Measurements from ENCODE around the gene SIL1. TPM values are rescaled to one million over a fixed set of nuclear protein-coding genes. Genes with fewer than 3 reads are reported as not detected.
"Not testable (repeated sequence)": the region's sequence is repeated elsewhere in the genome, so short reads cannot be mapped to it uniquely, and the experiment has no call there.

Gene SIL1
- total RNA-seq, 1 experiment from 2014 or later: 22.0 TPM

- intact Hi-C loops (cut with micrococcal nuclease; ENCODE audit: unreplicated experiment): no loop called here
These were observed 84.3 kb downstream of the SIL1 start for GRCh38 chr5:139113892-139114291.

DNA sequence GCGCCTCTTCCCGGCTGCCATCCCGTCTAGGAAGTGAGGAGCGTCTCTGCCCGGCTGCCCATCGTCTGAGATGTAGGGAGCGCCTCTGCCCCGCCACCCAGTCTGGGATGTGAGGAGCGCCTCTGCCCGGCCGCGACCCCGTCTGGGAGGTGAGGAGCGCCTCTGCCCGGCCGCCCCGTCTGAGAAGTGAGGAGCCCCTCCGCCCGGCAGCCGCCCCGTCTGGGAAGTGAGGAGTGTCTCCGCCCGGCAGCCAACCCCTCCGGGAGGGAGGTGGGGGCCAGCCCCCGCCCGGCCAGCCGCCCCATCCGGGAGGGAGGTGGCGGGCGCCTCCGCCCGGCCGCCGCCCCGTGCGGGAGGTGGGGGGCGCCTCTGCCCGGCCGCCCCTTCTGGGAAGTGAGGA is 85.8 kb downstream of the SIL1 start:
- POLR2A ChIA-PET (ENCODE audit: low non-redundant PET); H3K27me3 ChIP-seq (replicated peaks; ENCODE audit: insufficient read depth, low read depth, low read length, poor library complexity); H3K9me3 ChIP-seq (ENCODE audit: low read depth, low read length, poor library complexity, severe bottlenecking); BruUV-seq (replicated peaks); DNase-seq (ENCODE audit: low spot score); H3K4me3 ChIP-seq (ENCODE audit: low read depth, low read length, poor library complexity, severe bottlenecking); CTCF ChIA-PET; H3K4me1 ChIP-seq (ENCODE audit: insufficient read depth, low read length, poor library complexity, severe bottlenecking); H3K36me3 ChIP-seq (ENCODE audit: insufficient read depth, low read length, poor library complexity, severe bottlenecking); H3K27ac ChIP-seq (ENCODE audit: low read depth, low read length, poor library complexity, severe bottlenecking); intact Hi-C loops (cut with micrococcal nuclease; ENCODE audit: unreplicated experiment): not testable (repeated sequence)

More at GRCh38 chr5:139113892-139114291, 84.3 kb downstream of the SIL1 start:
- BruUV-seq (replicated peaks): no TSS peak
- H3K27me3 ChIP-seq (replicated peaks; ENCODE audit: insufficient read depth, low read depth, low read length, poor library complexity): no peaks in the 10 kb centered on the region
- no peaks in the 10 kb centered on the region for H3K4me1 ChIP-seq (ENCODE audit: insufficient read depth, low read length, poor library complexity, severe bottlenecking)
- no peaks in the 10 kb centered on the region for H3K36me3 ChIP-seq (ENCODE audit: insufficient read depth, low read length, poor library complexity, severe bottlenecking)
- ChIA-PET POLR2A (ENCODE audit: low non-redundant PET) (no interaction called here), CTCF (no interaction called here)
- H3K9me3 ChIP-seq (ENCODE audit: low read depth, low read length, poor library complexity, severe bottlenecking): no peaks in the 10 kb centered on the region
- no peak overlapping the region for H3K27ac ChIP-seq (ENCODE audit: low read depth, low read length, poor library complexity, severe bottlenecking)
- no peak for DNase-seq (ENCODE audit: low spot score)
- no peak for TF ChIP-seq EZH2 (IDR thresholded peaks at IDR 0.05; ENCODE audit: borderline replicate concordance, low read depth, low read length, poor library complexity, severe bottlenecking)
- no peak for TF ChIP-seq CTCF (conservative IDR thresholded peaks at IDR 0.05; ENCODE audit: low read depth, low read length)
- H3K4me3 ChIP-seq (ENCODE audit: low read depth, low read length, poor library complexity, severe bottlenecking): no peak overlapping the region

GRCh38 chr5:139110526-139111168 is 87.5 kb downstream of the SIL1 start:
- Histone ChIP-seq H3K27me3 (replicated peaks; ENCODE audit: insufficient read depth, low read depth, low read length, poor library complexity) (no peaks in the 10 kb centered on the region), H3K4me1 (ENCODE audit: insufficient read depth, low read length, poor library complexity, severe bottlenecking) (no peaks in the 10 kb centered on the region), H3K36me3 (ENCODE audit: insufficient read depth, low read length, poor library complexity, severe bottlenecking) (no peaks in the 10 kb centered on the region), H3K9me3 (ENCODE audit: low read depth, low read length, poor library complexity, severe bottlenecking) (no peaks in the 10 kb centered on the region), H3K4me3 (ENCODE audit: low read depth, low read length, poor library complexity, severe bottlenecking) (no peak overlapping the region), H3K27ac (ENCODE audit: low read depth, low read length, poor library complexity, severe bottlenecking) (no peak overlapping the region)
- DNase-seq (ENCODE audit: low spot score): no peak
- intact Hi-C loops (cut with micrococcal nuclease; ENCODE audit: unreplicated experiment): no loop called here
- no peak for TF ChIP-seq EZH2 (IDR thresholded peaks at IDR 0.05; ENCODE audit: borderline replicate concordance, low read depth, low read length, poor library complexity, severe bottlenecking)
- TF ChIP-seq CTCF (conservative IDR thresholded peaks at IDR 0.05; ENCODE audit: low read depth, low read length): no peak
- no TSS peak for BruUV-seq (replicated peaks)
- ChIA-PET POLR2A (ENCODE audit: low non-redundant PET) (no interaction called here), CTCF (no interaction called here)
